K562 (cell line): ENCODE measurements around the gene RBBP4. TPM values are rescaled to one million over a fixed set of nuclear protein-coding genes. Genes with fewer than 3 reads are reported as not detected.

Source experiments
- ARID4B ChIP-seq: sonication (generic); formaldehyde crosslinking; IDR thresholded peaks from 2 replicates; pipeline ENCODE4 v1.8.0; 2022; ENCODE audit warnings: mild to moderate bottlenecking, missing genetic modification reagents
- CHD1 ChIP-seq: fragments of 200-600 bp; sonication (generic); IDR thresholded peaks from one replicate; pipeline ENCODE4 v1.6.1; 2012; ENCODE audit warnings: mild to moderate bottlenecking, moderate library complexity, low read length, inconsistent platforms
- LEF1 ChIP-seq: fragments of 450-650 bp; IDR thresholded peaks from 2 replicates; pipeline ENCODE4 v1.6.1; 2016; ENCODE audit warnings: mild to moderate bottlenecking
- MCM2 ChIP-seq: fragments of 450-650 bp; IDR thresholded peaks from 2 replicates; pipeline ENCODE4 v1.6.1; 2017; ENCODE audit warnings: low read depth, mild to moderate bottlenecking
- PTTG1 ChIP-seq: fragments of 450-650 bp; IDR thresholded peaks from 2 replicates; pipeline ENCODE4 v1.6.1; 2016; ENCODE audit warnings: low read depth, mild to moderate bottlenecking, missing genetic modification characterization, missing compliant biosample characterization
- REST ChIP-seq, 2 experiments: fragments of 450-650 bp; formaldehyde crosslinking in 1 of 2; IDR thresholded peaks; 2 replicates each; pipeline versions ENCODE4 v1.4.0 to v1.6.1; 2014 to 2020; ENCODE audit warnings: mild to moderate bottlenecking in 2 of 2, borderline replicate concordance in 1 of 2, low read depth in 1 of 2
- SRSF9 ChIP-seq: fragments of 200-400 bp; formaldehyde crosslinking; IDR thresholded peaks from 2 replicates; pipeline ENCODE4 v1.6.1; 2017; ENCODE audit warnings: low read depth, low read length, borderline replicate concordance
- TSC22D4 ChIP-seq: fragments of 450-650 bp; IDR thresholded peaks from 2 replicates; pipeline ENCODE4 v1.6.1; 2016; ENCODE audit warnings: missing genetic modification characterization, missing biosample characterization, control low read depth
- ZNF146 ChIP-seq: IDR thresholded peaks from one replicate; pipeline ENCODE4 v1.6.1; 2018; ENCODE audit warnings: missing compliant biosample characterization; ENCODE audit not compliant: unreplicated experiment
- polyA plus RNA-seq, 8 experiments: library from polyadenylated mRNA; depleted of rRNA in 4 of 8; stranded (reverse) in 5 of 8; unstranded in 3 of 8; fragments of >200 nt; fragmentation: Nextera tagmentation in 2 of 8; fragmentation: Illumina TruSeq in 1 of 8; extraction: Ambion mirVana in 2 of 8; extraction: Trizol in 1 of 8; gene quantifications; 2 replicates each; pipeline versions ENCODE4 v1.2.1 to v1.2.3, GENCODE V29; 2011 to 2014; ENCODE audit warnings: inconsistent platforms in 1 of 8, missing spikeins in 1 of 8
- total RNA-seq, 7 experiments: library from RNA; depleted of rRNA in 6 of 7; stranded (reverse); fragments of >200 nt in 6 of 7; fragmentation: Illumina TruSeq in 2 of 7; extraction: Trizol in 2 of 7; gene quantifications; 2 replicates each; pipeline versions ENCODE4 v1.2.1 to v1.2.3, GENCODE V29; 2011 to 2021; ENCODE audit warnings: low replicate concordance in 1 of 7
- TF ChIP-seq, protein P1 (sequence below): IDR thresholded peaks from 2 replicates; pipeline ENCODE4 v1.6.1; 2012; ENCODE audit warnings: low read depth, low read length, improper control_type of control experiment, borderline replicate concordance
- TF ChIP-seq, protein P2 (sequence below): sonication (generic); formaldehyde crosslinking; IDR thresholded peaks from 2 replicates; pipeline ENCODE4 v1.8.1; 2022; ENCODE audit warnings: missing genetic modification reagents

RBBP4 gene
- total and polyA plus RNA-seq, 9 of the 15 experiments (the other 6 are each of a cell fraction or from before 2014, with no cell fraction given) = 185 to 409 (median 259) TPM

- TF ChIP-seq ARID4B (peak; percentile 86; the same call in 1 of the 2 replicates), ZNF146 (CRISPR knock-in tag) (peak; percentile 42), CHD1 (peak; percentile 97), TSC22D4 (no peak), LEF1 (peak; percentile 79), MCM2 (no peak), REST (IDR thresholded peaks at IDR 0.05; ENCODE audit: borderline replicate concordance) (peak; percentile 72), REST (CRISPR knock-in tag; IDR thresholded peaks at IDR 0.05; ENCODE audit: low read depth) (peak; percentile 77), SRSF9 (no peak), PTTG1 (tag) (peak; percentile 93)
- TF ChIP-seq, protein P1, sequence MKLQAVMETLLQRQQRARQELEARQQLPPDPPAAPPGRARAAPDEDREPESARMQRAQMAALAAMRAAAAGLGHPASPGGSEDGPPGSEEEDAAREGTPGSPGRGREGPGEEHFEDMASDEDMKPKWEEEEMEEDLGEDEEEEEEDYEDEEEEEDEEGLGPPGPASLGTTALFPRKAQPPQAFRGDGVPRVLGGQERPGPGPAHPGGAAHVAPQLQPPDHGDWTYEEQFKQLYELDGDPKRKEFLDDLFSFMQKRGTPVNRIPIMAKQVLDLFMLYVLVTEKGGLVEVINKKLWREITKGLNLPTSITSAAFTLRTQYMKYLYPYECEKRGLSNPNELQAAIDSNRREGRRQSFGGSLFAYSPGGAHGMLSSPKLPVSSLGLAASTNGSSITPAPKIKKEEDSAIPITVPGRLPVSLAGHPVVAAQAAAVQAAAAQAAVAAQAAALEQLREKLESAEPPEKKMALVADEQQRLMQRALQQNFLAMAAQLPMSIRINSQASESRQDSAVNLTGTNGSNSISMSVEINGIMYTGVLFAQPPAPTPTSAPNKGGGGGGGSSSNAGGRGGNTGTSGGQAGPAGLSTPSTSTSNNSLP = no peak
- TF ChIP-seq, protein P2, sequence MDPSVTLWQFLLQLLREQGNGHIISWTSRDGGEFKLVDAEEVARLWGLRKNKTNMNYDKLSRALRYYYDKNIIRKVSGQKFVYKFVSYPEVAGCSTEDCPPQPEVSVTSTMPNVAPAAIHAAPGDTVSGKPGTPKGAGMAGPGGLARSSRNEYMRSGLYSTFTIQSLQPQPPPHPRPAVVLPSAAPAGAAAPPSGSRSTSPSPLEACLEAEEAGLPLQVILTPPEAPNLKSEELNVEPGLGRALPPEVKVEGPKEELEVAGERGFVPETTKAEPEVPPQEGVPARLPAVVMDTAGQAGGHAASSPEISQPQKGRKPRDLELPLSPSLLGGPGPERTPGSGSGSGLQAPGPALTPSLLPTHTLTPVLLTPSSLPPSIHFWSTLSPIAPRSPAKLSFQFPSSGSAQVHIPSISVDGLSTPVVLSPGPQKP = no peak
These were observed at the start of gene RBBP4 (continued) for GRCh38 chr1:32650752-32651460.
